Heart left ventricle (tissue), 13 donors: Measurements from ENCODE around the gene MMP27.

Experiments
- POLR2A ChIP-seq, 2 donors: fragments of 450-650 bp; IDR thresholded peaks; one replicate each; pipeline ENCODE4 v1.6.1; 2017; ENCODE audit warnings: antibody characterized with exemption in 2 of 2, mild to moderate bottlenecking in 2 of 2, moderate library complexity in 2 of 2
- TF ChIP-seq, protein P1 (sequence below), 12 donors: fragments of 200-600 bp; sonication (generic) in 4 of 12; IDR thresholded peaks; one replicate each; pipeline versions ENCODE4 v1.5.0 to v1.8.0; 2018 to 2022; ENCODE audit warnings: antibody characterized with exemption in 12 of 12, mild to moderate bottlenecking in 5 of 12
- donor health status: ischemic (EF 13 %, LVEDD 7.1; RV severe dilation, severe dysfunction).
- donor health status: DM: no; HTN: yes; CAD: no.
- donor health status: DM: no; HTN: no; CAD: no.
- donor health status: ischemic (EF 25% LVEDD 6.9; RV normal size, moderate dysfunction).
- donor health status: ischemic (EF 25% LVEDD 5.7; RV mildly dilated, moderate dysfunction).
- donor health status: ischemic (EF 35%, LVEDD 5.7; RV mildly dilated, moderate dysfunction).
- donor health status: nonischemic (EF 11% LVEDD 7.7; RV severe dilation, severe dysfunction).
- donor health status: DM: yes; HTN: yes; CAD: no.
- donor health status: PGD.
- donor health status: ischemic (EF 29% LVEDD 5.4; RV normal size, mild dysfunction).
- donor health status: nonischemic (EF 23%, LVEDD 6.1; RV moderate dilation, normal function).

- TF ChIP-seq, protein P1, sequence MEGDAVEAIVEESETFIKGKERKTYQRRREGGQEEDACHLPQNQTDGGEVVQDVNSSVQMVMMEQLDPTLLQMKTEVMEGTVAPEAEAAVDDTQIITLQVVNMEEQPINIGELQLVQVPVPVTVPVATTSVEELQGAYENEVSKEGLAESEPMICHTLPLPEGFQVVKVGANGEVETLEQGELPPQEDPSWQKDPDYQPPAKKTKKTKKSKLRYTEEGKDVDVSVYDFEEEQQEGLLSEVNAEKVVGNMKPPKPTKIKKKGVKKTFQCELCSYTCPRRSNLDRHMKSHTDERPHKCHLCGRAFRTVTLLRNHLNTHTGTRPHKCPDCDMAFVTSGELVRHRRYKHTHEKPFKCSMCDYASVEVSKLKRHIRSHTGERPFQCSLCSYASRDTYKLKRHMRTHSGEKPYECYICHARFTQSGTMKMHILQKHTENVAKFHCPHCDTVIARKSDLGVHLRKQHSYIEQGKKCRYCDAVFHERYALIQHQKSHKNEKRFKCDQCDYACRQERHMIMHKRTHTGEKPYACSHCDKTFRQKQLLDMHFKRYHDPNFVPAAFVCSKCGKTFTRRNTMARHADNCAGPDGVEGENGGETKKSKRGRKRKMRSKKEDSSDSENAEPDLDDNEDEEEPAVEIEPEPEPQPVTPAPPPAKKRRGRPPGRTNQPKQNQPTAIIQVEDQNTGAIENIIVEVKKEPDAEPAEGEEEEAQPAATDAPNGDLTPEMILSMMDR (IDR thresholded peaks at IDR 0.05) = no peak
- TF ChIP-seq POLR2A (IDR thresholded peaks at IDR 0.05) = no peak
Measured at GRCh38 chr11:102703826-102704493, 1.6 kb downstream of the MMP27 start.
